ENCODE data around the gene RAD51AP1.

RAD51AP1 gene

GRCh38 chr12:4530982-4531586, 7.6 kb upstream of the RAD51AP1 start:
- Mint-ChIP-seq H3K36me3 (no peaks in the 10 kb centered on the region), H3K9me3 (ENCODE audit: low read depth) (no peaks in the 10 kb centered on the region), H3K4me1 (ENCODE audit: low read depth) (peaks cover 6% of the 10 kb centered on the region), H3K27me3 (no peaks in the 10 kb centered on the region), H3K4me3 (no peak overlapping the region), H3K27ac (no peak overlapping the region)

- H3K36me3 Mint-ChIP-seq, result no peaks in the 10 kb centered on the region
- no peak overlapping the region for H3K4me3 Mint-ChIP-seq
- no peak overlapping the region for H3K27ac Mint-ChIP-seq
- no peaks in the 10 kb centered on the region for H3K27me3 Mint-ChIP-seq
- no peaks in the 10 kb centered on the region for H3K9me3 Mint-ChIP-seq (ENCODE audit: low read depth)
- peaks cover 31% of the 10 kb centered on the region for H3K4me1 Mint-ChIP-seq (ENCODE audit: low read depth)
Observed at GRCh38 chr12:4535092-4535491, 3.6 kb upstream of the RAD51AP1 start.

DNA sequence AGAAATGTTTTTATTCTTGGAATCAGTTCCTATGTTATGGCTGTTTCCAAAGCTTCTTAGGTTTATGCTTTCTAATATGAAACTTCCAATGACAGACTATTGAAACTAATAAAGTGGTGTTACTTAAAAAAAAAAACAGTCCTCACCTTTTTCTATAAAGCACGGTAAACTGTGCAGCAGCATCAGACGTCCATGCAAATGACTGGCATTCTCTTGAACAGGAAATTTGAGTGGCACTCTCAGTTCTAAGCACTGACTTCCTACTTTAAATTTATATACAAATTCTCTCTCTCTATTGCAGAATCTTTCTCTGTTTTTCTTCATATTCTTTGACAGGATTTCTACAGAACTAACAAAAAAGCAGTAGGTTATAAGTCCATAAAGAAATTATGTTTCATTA, 2.8 kb upstream of the RAD51AP1 start:
- Mint-ChIP-seq H3K4me3 (no peak overlapping the region), H3K27me3 (no peaks in the 10 kb centered on the region), H3K36me3 (no peaks in the 10 kb centered on the region), H3K9me3 (ENCODE audit: low read depth) (no peaks in the 10 kb centered on the region), H3K27ac (no peak overlapping the region), H3K4me1 (ENCODE audit: low read depth) (peaks cover 28% of the 10 kb centered on the region)

GRCh38 chr12:4539167-4539870, 629 bp downstream of the RAD51AP1 start:
- H3K4me3 Mint-ChIP-seq, result peak overlapping the region; percentile 99
- peaks cover 2% of the 10 kb centered on the region for H3K36me3 Mint-ChIP-seq
- H3K9me3 Mint-ChIP-seq (ENCODE audit: low read depth), result no peaks in the 10 kb centered on the region
- peak overlapping the region; percentile 99 for H3K27ac Mint-ChIP-seq
- H3K27me3 Mint-ChIP-seq, result no peaks in the 10 kb centered on the region
- peaks cover 28% of the 10 kb centered on the region for H3K4me1 Mint-ChIP-seq (ENCODE audit: low read depth)

GRCh38 chr12:4540170-4540569, 1.5 kb downstream of the RAD51AP1 start:
- H3K9me3 Mint-ChIP-seq (ENCODE audit: low read depth), result no peaks in the 10 kb centered on the region
- peaks cover 5% of the 10 kb centered on the region for H3K36me3 Mint-ChIP-seq
- H3K27ac Mint-ChIP-seq, result no peak overlapping the region
- no peaks in the 10 kb centered on the region for H3K27me3 Mint-ChIP-seq
- H3K4me1 Mint-ChIP-seq (ENCODE audit: low read depth), result peaks cover 28% of the 10 kb centered on the region
- peak overlapping the region; percentile 99 for H3K4me3 Mint-ChIP-seq

GRCh38 chr12:4540638-4541037, 1.9 kb downstream of the RAD51AP1 start:
- H3K4me3 Mint-ChIP-seq, result no peak overlapping the region
- H3K4me1 Mint-ChIP-seq (ENCODE audit: low read depth), result peaks cover 28% of the 10 kb centered on the region
- H3K9me3 Mint-ChIP-seq (ENCODE audit: low read depth), result no peaks in the 10 kb centered on the region
- H3K27me3 Mint-ChIP-seq, result no peaks in the 10 kb centered on the region
- no peak overlapping the region for H3K27ac Mint-ChIP-seq
- peaks cover 5% of the 10 kb centered on the region for H3K36me3 Mint-ChIP-seq

DNA sequence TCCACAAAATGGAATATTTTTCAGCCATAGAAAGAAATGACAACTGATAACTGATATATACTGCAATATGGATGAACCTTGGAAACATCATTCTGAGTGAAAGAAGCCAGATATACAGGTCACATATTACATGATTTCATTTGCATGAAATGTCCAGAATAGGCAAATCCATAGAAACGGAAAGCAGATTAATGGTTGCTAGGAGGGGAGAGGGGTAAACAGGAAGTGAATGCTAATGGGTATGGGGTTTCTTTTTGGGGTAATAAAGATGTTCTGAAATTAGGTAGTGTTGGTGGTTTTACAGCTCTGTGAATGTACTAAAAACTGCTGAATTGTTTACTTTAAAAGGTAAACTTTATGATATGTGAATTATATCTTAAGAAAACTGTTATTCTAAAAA, 6.5 kb downstream of the RAD51AP1 start:
- Mint-ChIP-seq H3K4me1 (ENCODE audit: low read depth) (no peaks in the 10 kb centered on the region), H3K27ac (no peak overlapping the region), H3K27me3 (no peaks in the 10 kb centered on the region), H3K36me3 (peaks cover 6% of the 10 kb centered on the region), H3K4me3 (no peak overlapping the region), H3K9me3 (ENCODE audit: low read depth) (no peaks in the 10 kb centered on the region)

DNA sequence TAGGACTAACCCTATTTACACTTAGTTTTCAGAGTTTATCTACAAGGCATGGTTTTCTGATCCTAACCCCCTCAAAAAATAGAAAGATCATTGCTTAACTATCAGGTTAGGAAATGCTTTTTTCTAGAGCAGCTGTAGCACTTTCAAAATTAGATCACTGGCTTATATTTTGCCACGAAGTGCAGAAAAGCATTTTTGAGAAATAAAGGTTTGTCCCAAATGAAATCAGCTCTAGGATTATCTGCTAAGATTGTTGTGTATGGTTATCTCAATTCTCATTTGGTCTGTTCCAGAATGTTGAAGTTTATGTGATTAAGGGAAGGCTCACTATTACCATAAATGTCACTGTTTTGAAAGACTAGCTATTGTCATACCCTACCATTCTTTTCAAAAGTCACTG, 13.5 kb downstream of the RAD51AP1 start:
- Mint-ChIP-seq H3K4me1 (ENCODE audit: low read depth) (no peaks in the 10 kb centered on the region), H3K4me3 (no peak overlapping the region), H3K36me3 (peaks cover 4% of the 10 kb centered on the region), H3K27me3 (no peaks in the 10 kb centered on the region), H3K27ac (no peak overlapping the region), H3K9me3 (ENCODE audit: low read depth) (no peaks in the 10 kb centered on the region)

- Mint-ChIP-seq H3K27me3 (no peaks in the 10 kb centered on the region), H3K4me1 (ENCODE audit: low read depth) (no peaks in the 10 kb centered on the region), H3K9me3 (ENCODE audit: low read depth) (no peaks in the 10 kb centered on the region), H3K4me3 (no peak overlapping the region), H3K36me3 (peaks cover 4% of the 10 kb centered on the region), H3K27ac (no peak overlapping the region)
Observed at GRCh38 chr12:4553943-4554342, 15.3 kb downstream of the RAD51AP1 start.

DNA sequence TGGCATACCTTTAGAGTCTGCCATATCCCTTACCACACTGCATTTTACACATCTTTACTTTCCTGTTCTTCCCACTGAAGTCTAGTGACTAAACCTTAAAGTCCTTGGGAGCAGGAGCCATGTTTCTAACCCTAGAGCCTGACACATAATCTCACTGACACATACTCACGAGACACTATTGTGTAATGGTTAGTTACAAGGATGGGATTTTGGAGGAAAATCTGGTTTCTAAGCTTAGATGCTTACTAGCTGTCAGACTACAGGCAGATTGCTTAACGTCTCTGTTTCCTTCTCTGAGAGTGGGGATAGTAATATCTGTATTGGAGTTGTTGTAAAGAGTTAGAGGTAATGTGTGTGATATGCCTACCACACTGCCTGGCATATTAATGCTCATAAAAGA, 17.1 kb downstream of the RAD51AP1 start:
- H3K36me3 Mint-ChIP-seq, result peaks cover 2% of the 10 kb centered on the region
- no peak overlapping the region for H3K27ac Mint-ChIP-seq
- no peaks in the 10 kb centered on the region for H3K4me1 Mint-ChIP-seq (ENCODE audit: low read depth)
- no peak overlapping the region for H3K4me3 Mint-ChIP-seq
- no peaks in the 10 kb centered on the region for H3K27me3 Mint-ChIP-seq
- H3K9me3 Mint-ChIP-seq (ENCODE audit: low read depth), result no peaks in the 10 kb centered on the region

DNA sequence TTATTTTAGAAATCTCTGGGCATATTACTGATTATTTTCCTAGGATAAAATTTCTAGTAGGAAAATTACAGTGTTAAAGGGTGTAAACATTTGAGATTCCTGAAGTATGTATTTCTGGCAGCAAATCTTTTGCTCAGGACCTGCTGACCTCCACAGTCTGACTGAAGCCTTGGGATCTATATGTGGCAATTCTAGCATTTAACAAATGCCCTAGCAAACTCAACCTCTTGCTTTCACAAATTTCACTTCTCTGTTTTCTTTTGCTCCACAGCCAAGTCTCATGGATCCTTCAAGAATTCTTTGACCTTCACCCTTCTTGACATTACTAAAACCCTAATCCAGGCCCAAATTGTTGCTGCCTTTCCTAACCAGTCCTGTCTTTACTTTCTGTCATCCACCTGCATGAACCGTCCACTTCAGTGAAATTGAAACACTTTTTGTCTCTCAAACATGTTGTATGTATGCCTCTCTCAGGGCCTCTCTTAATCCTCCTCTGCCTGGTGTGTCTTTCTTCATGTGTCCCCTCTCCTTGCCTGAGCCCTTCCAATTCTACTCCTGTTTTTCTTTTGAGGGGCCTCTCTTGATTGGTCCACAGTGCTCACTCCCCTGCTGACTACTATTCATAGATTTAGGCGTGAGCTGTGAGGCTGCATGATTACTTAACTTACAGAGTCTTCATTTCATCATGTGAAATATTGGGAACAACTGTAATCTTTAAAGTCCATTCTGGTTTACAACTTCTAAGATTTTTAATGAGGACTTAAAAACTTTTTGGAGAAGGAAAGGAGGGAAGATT, 18.2 kb downstream of the RAD51AP1 start:
- no peak overlapping the region for H3K27ac Mint-ChIP-seq
- no peak overlapping the region for H3K4me3 Mint-ChIP-seq

GRCh38 chr12:4557586-4557985, 18.9 kb downstream of the RAD51AP1 start:
- peaks cover 3% of the 10 kb centered on the region for H3K4me1 Mint-ChIP-seq (ENCODE audit: low read depth)
- peaks cover 5% of the 10 kb centered on the region for H3K27me3 Mint-ChIP-seq
- no peak overlapping the region for H3K4me3 Mint-ChIP-seq
- H3K9me3 Mint-ChIP-seq (ENCODE audit: low read depth), result no peaks in the 10 kb centered on the region
- peaks cover 2% of the 10 kb centered on the region for H3K36me3 Mint-ChIP-seq
- H3K27ac Mint-ChIP-seq, result no peak overlapping the region

More for the DNA sequence above, 18.2 kb downstream of the RAD51AP1 start:
- Mint-ChIP-seq H3K4me1 (ENCODE audit: low read depth) (no peaks in the 10 kb centered on the region), H3K27me3 (no peaks in the 10 kb centered on the region), H3K36me3 (peaks cover 2% of the 10 kb centered on the region), H3K9me3 (ENCODE audit: low read depth) (no peaks in the 10 kb centered on the region)

DNA sequence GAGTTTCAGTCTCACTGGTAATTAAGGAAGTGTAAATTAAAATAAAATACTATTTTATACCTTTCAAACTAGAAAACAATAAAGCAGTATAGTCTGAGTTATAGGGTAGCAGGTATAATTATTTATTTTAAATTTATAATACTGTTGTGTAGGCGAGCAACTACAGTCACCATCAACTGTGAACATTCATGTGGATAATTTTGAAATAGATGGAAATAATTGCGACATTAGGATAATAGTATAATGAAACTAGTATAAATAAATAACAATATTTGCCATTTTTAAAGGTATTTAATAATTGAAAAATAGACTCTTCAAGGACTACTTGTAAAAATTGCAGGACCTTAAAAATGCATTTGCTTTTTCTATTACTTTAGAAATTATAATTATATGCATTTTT, 19.5 kb downstream of the RAD51AP1 start:
- peaks cover 2% of the 10 kb centered on the region for H3K36me3 Mint-ChIP-seq
- peaks cover 4% of the 10 kb centered on the region for H3K4me1 Mint-ChIP-seq (ENCODE audit: low read depth)
- no peaks in the 10 kb centered on the region for H3K9me3 Mint-ChIP-seq (ENCODE audit: low read depth)
- no peak overlapping the region for H3K27ac Mint-ChIP-seq
- no peak overlapping the region for H3K4me3 Mint-ChIP-seq
- peaks cover 7% of the 10 kb centered on the region for H3K27me3 Mint-ChIP-seq

GRCh38 chr12:4562034-4562657, 23.5 kb downstream of the RAD51AP1 start, which contains the start of gene DYRK4:
DYRK4 (plus strand) TSS chr12:4562208; CDS start chr12:4562246, 38 bp downstream.
- Mint-ChIP-seq H3K27me3 (peaks cover 18% of the 10 kb centered on the region), H3K4me3 (peak within 1 kb of the TSS; percentile 30), H3K4me1 (ENCODE audit: low read depth) (peaks cover 13% of the 10 kb centered on the region), H3K9me3 (ENCODE audit: low read depth) (no peaks in the 10 kb centered on the region), H3K36me3 (no peaks in the 10 kb centered on the region), H3K27ac (no peak within 1 kb of the TSS)

DNA sequence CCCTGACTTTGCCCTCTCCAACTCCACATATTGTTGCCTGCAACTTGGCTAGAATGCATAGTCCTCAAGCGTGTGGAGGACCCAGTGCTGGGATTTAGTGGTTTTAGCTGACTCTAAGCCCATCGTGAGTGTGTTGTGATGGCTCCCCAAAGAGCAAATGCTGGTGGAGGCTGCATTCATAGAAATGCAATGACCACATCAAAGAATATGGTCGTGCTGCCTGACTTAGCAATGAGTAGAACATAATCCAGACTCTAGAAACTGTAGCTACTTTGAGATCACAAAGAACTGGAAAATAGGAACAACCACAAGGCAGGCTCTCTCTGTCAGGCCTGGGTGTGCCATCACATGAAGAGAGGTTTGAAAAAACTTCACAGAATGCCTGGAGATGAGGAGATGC, 24.6 kb downstream of the RAD51AP1 start:
- Mint-ChIP-seq H3K27me3 (peaks cover 18% of the 10 kb centered on the region), H3K27ac (no peak overlapping the region), H3K4me3 (no peak overlapping the region)

More for the DNA sequence above, 24.6 kb downstream of the RAD51AP1 start:
- Mint-ChIP-seq H3K9me3 (ENCODE audit: low read depth) (no peaks in the 10 kb centered on the region), H3K4me1 (ENCODE audit: low read depth) (peaks cover 13% of the 10 kb centered on the region), H3K36me3 (no peaks in the 10 kb centered on the region)

Measured in activated naive CD8-positive, alpha-beta T cell (primary cell).